ENCODE measurements around the gene CACNB2. TPM values are rescaled to one million over a fixed set of nuclear protein-coding genes. Genes with fewer than 3 reads are reported as not detected.
"Not testable (repeated sequence)": the region's sequence is repeated elsewhere in the genome, so short reads cannot be mapped to it uniquely, and the experiment has no call there.

Gene CACNB2
- total RNA-seq, 1 donor from 2014 or later: 3.5 TPM

- Histone ChIP-seq H2AFZ (replicated peaks) (no peak overlapping the region), H4K20me1 (ENCODE audit: low read depth) (no peaks in the 10 kb centered on the region), H3K4me1 (no peaks in the 10 kb centered on the region), H3K9ac (no peak overlapping the region), H3K36me3 (no peaks in the 10 kb centered on the region), H3K4me2 (no peak overlapping the region), H3K27me3 (no peaks in the 10 kb centered on the region), H3K4me3 (no peak overlapping the region), H3K9me3 (ENCODE audit: low read depth) (no peaks in the 10 kb centered on the region), H3K27ac (no peak overlapping the region), H3F3A (ENCODE audit: low read depth) (no peaks in the 10 kb centered on the region), H3K79me2 (ENCODE audit: low read depth) (no peaks in the 10 kb centered on the region)
- Mint-ChIP-seq H3K9me3 (no peaks in the 10 kb centered on the region), H3K4me1 (no peaks in the 10 kb centered on the region), H3K36me3 (no peaks in the 10 kb centered on the region), H3K27ac (no peak overlapping the region), H3K27me3 (ENCODE audit: insufficient read depth, low read depth) (peaks cover 4% of the 10 kb centered on the region), H3K4me3 (no peak overlapping the region)
- no peak for DNase-seq (ENCODE audit: low spot score)
- TF ChIP-seq EZH2 (IDR thresholded peaks at IDR 0.05): no peak
- TF ChIP-seq CTCF (IDR thresholded peaks at IDR 0.05): no peak
- no peak for TF ChIP-seq EZH2phosphoT487 (IDR thresholded peaks at IDR 0.05)
Observed at GRCh38 chr10:18439601-18440000, 299.4 kb downstream of the CACNB2 start.

- H3K9me3 Mint-ChIP-seq; H4K20me1 ChIP-seq (ENCODE audit: low read depth); H3F3A ChIP-seq (ENCODE audit: low read depth); H3K27me3 Mint-ChIP-seq (ENCODE audit: insufficient read depth, low read depth); H3K36me3 ChIP-seq; H3K9me3 ChIP-seq (ENCODE audit: low read depth); H3K27me3 ChIP-seq; H3K9ac ChIP-seq; H2AFZ ChIP-seq (replicated peaks); H3K27ac ChIP-seq; H3K4me3 ChIP-seq; H3K4me2 ChIP-seq; H3K4me1 Mint-ChIP-seq; H3K79me2 ChIP-seq (ENCODE audit: low read depth); H3K27ac Mint-ChIP-seq; H3K36me3 Mint-ChIP-seq; H3K4me3 Mint-ChIP-seq; DNase-seq (ENCODE audit: low spot score); H3K4me1 ChIP-seq: not testable (repeated sequence)
Observed at GRCh38 chr10:18445635-18446034, 305.4 kb downstream of the CACNB2 start.

- no peak overlapping the region for H3K9ac ChIP-seq
- H3F3A ChIP-seq (ENCODE audit: low read depth): no peaks in the 10 kb centered on the region
- H3K27me3 ChIP-seq: no peaks in the 10 kb centered on the region
- H3K4me3 ChIP-seq: no peak overlapping the region
- H2AFZ ChIP-seq (replicated peaks): no peak overlapping the region
- H3K27ac Mint-ChIP-seq: no peak overlapping the region
- no peaks in the 10 kb centered on the region for H3K27me3 Mint-ChIP-seq (ENCODE audit: insufficient read depth, low read depth)
- no peaks in the 10 kb centered on the region for H3K9me3 ChIP-seq (ENCODE audit: low read depth)
- no peaks in the 10 kb centered on the region for H3K79me2 ChIP-seq (ENCODE audit: low read depth)
- no peak overlapping the region for H3K27ac ChIP-seq
- H3K9me3 Mint-ChIP-seq: no peaks in the 10 kb centered on the region
- no peak for DNase-seq (ENCODE audit: low spot score)
- H3K4me1 ChIP-seq: no peaks in the 10 kb centered on the region
- H3K36me3 ChIP-seq: no peaks in the 10 kb centered on the region
- no peak for TF ChIP-seq CTCF (IDR thresholded peaks at IDR 0.05)
- no peak for TF ChIP-seq EZH2phosphoT487 (IDR thresholded peaks at IDR 0.05)
- no peak for TF ChIP-seq EZH2 (IDR thresholded peaks at IDR 0.05)
- H3K4me1 Mint-ChIP-seq: no peaks in the 10 kb centered on the region
- H4K20me1 ChIP-seq (ENCODE audit: low read depth): no peaks in the 10 kb centered on the region
- H3K36me3 Mint-ChIP-seq: no peaks in the 10 kb centered on the region
- H3K4me2 ChIP-seq: no peak overlapping the region
- H3K4me3 Mint-ChIP-seq: no peak overlapping the region
Observed at GRCh38 chr10:18446205-18446604, 306.0 kb downstream of the CACNB2 start.

- TF ChIP-seq EZH2phosphoT487 (IDR thresholded peaks at IDR 0.05): no peak
- TF ChIP-seq EZH2 (IDR thresholded peaks at IDR 0.05): no peak
- no peak for TF ChIP-seq CTCF (IDR thresholded peaks at IDR 0.05)
- Histone ChIP-seq H3K4me1 (no peaks in the 10 kb centered on the region), H2AFZ (replicated peaks) (no peak overlapping the region), H3K4me2 (no peak overlapping the region), H4K20me1 (ENCODE audit: low read depth) (no peaks in the 10 kb centered on the region), H3K4me3 (no peak overlapping the region), H3K9ac (no peak overlapping the region), H3K36me3 (no peaks in the 10 kb centered on the region), H3K9me3 (ENCODE audit: low read depth) (no peaks in the 10 kb centered on the region), H3K27me3 (no peaks in the 10 kb centered on the region), H3F3A (ENCODE audit: low read depth) (no peaks in the 10 kb centered on the region), H3K27ac (no peak overlapping the region), H3K79me2 (ENCODE audit: low read depth) (no peaks in the 10 kb centered on the region)
- no peaks in the 10 kb centered on the region for H3K36me3 Mint-ChIP-seq
- H3K9me3 Mint-ChIP-seq: no peaks in the 10 kb centered on the region
- H3K27me3 Mint-ChIP-seq (ENCODE audit: insufficient read depth, low read depth): no peaks in the 10 kb centered on the region
- no peak for DNase-seq (ENCODE audit: low spot score)
- H3K4me1 Mint-ChIP-seq: no peaks in the 10 kb centered on the region
- no peak overlapping the region for H3K27ac Mint-ChIP-seq
- H3K4me3 Mint-ChIP-seq: no peak overlapping the region
Observed at GRCh38 chr10:18449611-18450026, 309.4 kb downstream of the CACNB2 start.

Data from neural progenitor cell (in vitro differentiated cells).